Spleen (tissue), 7 donors: ENCODE results near the gene ZNF860.

ENCODE experiments used
- POLR2A ChIP-seq, 3 donors: fragments of 450-650 bp; IDR thresholded peaks; one replicate each; pipeline ENCODE4 v1.5.1; 2017; ENCODE audit warnings: antibody characterized with exemption in 3 of 3, mild to moderate bottlenecking in 1 of 3
- TF ChIP-seq, protein P1 (sequence below), 11 experiments: fragments of 200-600 bp in 7 of 11; fragments of 450-650 bp in 4 of 11; sonication (generic) in 4 of 11; IDR thresholded peaks in 8 of 11; conservative IDR thresholded peaks in 3 of 11; 1 replicate in 7 of 11; 2 replicates in 4 of 11; pipeline versions ENCODE4 v1.4.0 to v1.8.0; 2016 to 2021; ENCODE audit warnings: antibody characterized with exemption in 11 of 11, inconsistent platforms in 4 of 11, mild to moderate bottlenecking in 1 of 11
- donor health status: DM: no; HTN: no; CAD: no; lungs with moderate emphysema.
- donor health status: DM: no; HTN: no; CAD: no.
- donor health status: DM: no; HTN: no; CAD: no.

DNA sequence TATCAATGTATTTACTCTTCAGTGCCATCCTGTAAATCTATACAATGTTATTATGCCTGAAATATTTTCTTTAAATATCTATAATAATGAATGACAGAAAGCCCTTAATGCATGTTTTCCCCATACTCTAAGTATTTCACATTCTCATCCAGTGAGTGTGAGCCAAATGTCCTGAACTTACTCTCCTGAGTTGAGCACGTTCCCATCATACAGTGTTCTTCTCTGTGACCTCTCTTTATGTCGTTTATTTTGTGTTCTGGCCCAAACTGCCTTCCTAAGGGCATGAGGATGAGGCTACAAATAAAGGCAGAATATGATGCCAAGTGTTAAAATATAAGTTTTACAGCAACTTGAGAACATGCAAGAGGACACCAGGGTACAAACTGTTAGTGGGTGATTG lies 3.8 kb upstream of the ZNF860 start:
- TF ChIP-seq POLR2A (IDR thresholded peaks at IDR 0.05): no peak
- TF ChIP-seq, protein P1, sequence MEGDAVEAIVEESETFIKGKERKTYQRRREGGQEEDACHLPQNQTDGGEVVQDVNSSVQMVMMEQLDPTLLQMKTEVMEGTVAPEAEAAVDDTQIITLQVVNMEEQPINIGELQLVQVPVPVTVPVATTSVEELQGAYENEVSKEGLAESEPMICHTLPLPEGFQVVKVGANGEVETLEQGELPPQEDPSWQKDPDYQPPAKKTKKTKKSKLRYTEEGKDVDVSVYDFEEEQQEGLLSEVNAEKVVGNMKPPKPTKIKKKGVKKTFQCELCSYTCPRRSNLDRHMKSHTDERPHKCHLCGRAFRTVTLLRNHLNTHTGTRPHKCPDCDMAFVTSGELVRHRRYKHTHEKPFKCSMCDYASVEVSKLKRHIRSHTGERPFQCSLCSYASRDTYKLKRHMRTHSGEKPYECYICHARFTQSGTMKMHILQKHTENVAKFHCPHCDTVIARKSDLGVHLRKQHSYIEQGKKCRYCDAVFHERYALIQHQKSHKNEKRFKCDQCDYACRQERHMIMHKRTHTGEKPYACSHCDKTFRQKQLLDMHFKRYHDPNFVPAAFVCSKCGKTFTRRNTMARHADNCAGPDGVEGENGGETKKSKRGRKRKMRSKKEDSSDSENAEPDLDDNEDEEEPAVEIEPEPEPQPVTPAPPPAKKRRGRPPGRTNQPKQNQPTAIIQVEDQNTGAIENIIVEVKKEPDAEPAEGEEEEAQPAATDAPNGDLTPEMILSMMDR (IDR thresholded peaks at IDR 0.05 in 8 of 11, conservative IDR thresholded peaks at IDR 0.05 in 3 of 11): no peak
